ENCODE data around the gene CD28.
"Not testable (repeated sequence)": the region's sequence is repeated elsewhere in the genome, so short reads cannot be mapped to it uniquely, and the experiment has no call there.

CD28 gene

DNA sequence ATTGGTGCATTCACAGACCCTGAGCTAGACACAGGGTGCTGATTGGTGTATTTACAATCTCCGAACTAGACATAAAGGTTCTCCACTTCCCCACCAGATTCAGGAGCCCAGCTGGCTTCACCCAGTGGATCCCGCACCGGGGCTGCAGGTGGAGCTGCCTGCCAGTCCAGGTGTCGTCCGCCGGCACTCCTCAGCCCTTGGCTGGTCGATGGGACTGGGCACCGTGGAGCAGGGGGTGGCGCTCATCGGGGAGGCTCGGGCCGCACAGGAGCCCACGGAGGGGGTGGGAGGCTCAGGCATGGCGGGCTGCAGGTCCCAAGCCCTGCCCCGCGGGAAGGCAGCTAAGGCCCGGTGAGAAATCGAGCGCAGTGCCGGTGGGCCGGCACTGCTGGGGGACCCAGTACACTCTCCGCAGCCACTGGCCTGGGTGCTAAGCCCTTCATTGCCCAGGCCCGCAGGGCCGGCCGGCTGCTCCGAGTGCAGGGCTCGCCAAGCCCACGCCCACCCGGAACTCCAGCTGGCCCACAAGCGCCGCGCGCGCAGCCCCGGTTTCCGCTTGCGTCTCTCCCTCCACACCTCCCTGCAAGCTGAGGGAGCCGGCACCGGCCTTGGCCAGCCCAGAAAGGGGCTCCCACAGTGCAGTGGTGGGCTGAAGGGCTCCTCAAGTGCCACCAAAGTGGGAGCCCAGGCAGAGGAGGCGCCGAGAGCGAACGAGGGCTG lies 79.1 kb downstream of the CD28 start:
- DNase-seq: not testable (repeated sequence)

- peak; percentile 58 for DNase-seq
Observed at GRCh38 chr2:203786549-203787351, 80.3 kb downstream of the CD28 start.

- no peak for DNase-seq
Observed at GRCh38 chr2:203787979-203788378, 81.5 kb downstream of the CD28 start.
